ENCODE data around the gene CDC37L1.

DNA sequence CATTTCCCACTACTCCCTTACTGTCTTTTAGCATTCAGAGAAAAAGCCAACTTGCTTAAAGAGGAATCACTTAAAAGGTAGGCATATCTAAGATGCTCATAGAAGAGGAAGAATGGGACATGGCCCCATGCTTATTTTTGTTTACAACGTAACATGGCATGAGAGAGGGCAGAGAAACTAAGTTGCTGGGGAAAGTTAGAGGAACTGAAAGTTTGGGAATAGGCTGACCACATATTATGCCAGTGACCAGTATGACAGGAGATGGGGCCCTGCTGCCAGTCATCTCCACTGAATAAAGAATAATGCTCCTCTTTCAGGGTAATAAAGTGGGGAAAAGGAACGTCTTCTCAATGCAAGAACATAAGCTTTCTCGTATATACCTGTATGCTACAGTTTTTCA, 15.4 kb upstream of the CDC37L1 start:
- TF ChIP-seq, protein P1, sequence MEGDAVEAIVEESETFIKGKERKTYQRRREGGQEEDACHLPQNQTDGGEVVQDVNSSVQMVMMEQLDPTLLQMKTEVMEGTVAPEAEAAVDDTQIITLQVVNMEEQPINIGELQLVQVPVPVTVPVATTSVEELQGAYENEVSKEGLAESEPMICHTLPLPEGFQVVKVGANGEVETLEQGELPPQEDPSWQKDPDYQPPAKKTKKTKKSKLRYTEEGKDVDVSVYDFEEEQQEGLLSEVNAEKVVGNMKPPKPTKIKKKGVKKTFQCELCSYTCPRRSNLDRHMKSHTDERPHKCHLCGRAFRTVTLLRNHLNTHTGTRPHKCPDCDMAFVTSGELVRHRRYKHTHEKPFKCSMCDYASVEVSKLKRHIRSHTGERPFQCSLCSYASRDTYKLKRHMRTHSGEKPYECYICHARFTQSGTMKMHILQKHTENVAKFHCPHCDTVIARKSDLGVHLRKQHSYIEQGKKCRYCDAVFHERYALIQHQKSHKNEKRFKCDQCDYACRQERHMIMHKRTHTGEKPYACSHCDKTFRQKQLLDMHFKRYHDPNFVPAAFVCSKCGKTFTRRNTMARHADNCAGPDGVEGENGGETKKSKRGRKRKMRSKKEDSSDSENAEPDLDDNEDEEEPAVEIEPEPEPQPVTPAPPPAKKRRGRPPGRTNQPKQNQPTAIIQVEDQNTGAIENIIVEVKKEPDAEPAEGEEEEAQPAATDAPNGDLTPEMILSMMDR (IDR thresholded peaks at IDR 0.05): no peak
- TF ChIP-seq POLR2A (IDR thresholded peaks at IDR 0.05): no peak

Data from testis (tissue), 2 donors.